H1 (cell line): ENCODE results near the gene PRDX3. TPM values are rescaled to one million over a fixed set of nuclear protein-coding genes. Genes with fewer than 3 reads are reported as not detected.

Experiments
- CTCF ChIA-PET: fragments of 300-600 bp; sonication (Branson Sonifier 250); formaldehyde crosslinking; loops from one replicate; lab custom pipeline; 2021; ENCODE audit not compliant: partially characterized antibody; lab: Charles Lee
- POLR2A ChIA-PET: fragments of 300-600 bp; sonication (Branson Sonifier 250); formaldehyde crosslinking; loops from one replicate; lab custom pipeline; 2021; ENCODE audit warnings: inconsistent platforms; ENCODE audit not compliant: partially characterized antibody; lab: Charles Lee
- DNase-seq, 2 experiments: peaks; one replicate each; pipeline versions ENCODE4 v3.0.0 to v3.0.0-alpha.2; 2010 to 2022; ENCODE audit warnings: low spot score in 2 of 2, low read depth in 1 of 2, mixed read lengths in 1 of 2
- FAIRE-seq: peaks from 2 replicates; lab custom pipeline; 2011; peaks lifted over from hg19 to GRCh38; lab: Jason Lieb, UNC
- H2AFZ ChIP-seq: 2 replicates; pipeline ENCODE4 v1.8.1; 2012; ENCODE audit warnings: low read length, inconsistent platforms
- H2AK5ac ChIP-seq: 2 replicates; pipeline ENCODE4 v1.6.1; 2013; ENCODE audit warnings: low read depth, low read length
- H2BK120ac ChIP-seq: replicated peaks from 2 replicates; pipeline ENCODE3; 2013; ENCODE audit warnings: low read depth, low read length, inconsistent platforms
- H2BK12ac ChIP-seq: 2 replicates; pipeline ENCODE4 v1.6.1; 2013; ENCODE audit warnings: low read depth, low read length
- H2BK15ac ChIP-seq: 2 replicates; pipeline ENCODE4 v1.6.1; 2013; ENCODE audit warnings: low read length
- H2BK20ac ChIP-seq: 2 replicates; pipeline ENCODE4 v1.6.1; 2013; ENCODE audit warnings: low read length
- H2BK5ac ChIP-seq: 2 replicates; pipeline ENCODE4 v1.6.1; 2013; ENCODE audit warnings: low read depth, low read length
- H3K14ac ChIP-seq: 2 replicates; pipeline ENCODE4 v1.6.1; 2013; ENCODE audit warnings: inconsistent platforms; ENCODE audit not compliant: insufficient read length
- H3K18ac ChIP-seq: 2 replicates; pipeline ENCODE4 v1.6.1; 2013; ENCODE audit warnings: low read length; ENCODE audit errors: extremely low read depth
- H3K23ac ChIP-seq: 2 replicates; pipeline ENCODE4 v1.6.1; 2013; ENCODE audit warnings: inconsistent platforms; ENCODE audit not compliant: insufficient read length
- H3K23me2 ChIP-seq: 2 replicates; pipeline ENCODE4 v1.6.1; 2013; ENCODE audit warnings: low read depth, low read length
- H3K27ac ChIP-seq: 2 replicates; pipeline ENCODE4 v1.6.1; 2011; ENCODE audit warnings: low read depth, low read length, inconsistent platforms
- H3K27me3 ChIP-seq, 4 experiments: replicated peaks in 1 of 4; 1 replicate in 1 of 4; 2 replicates in 3 of 4; pipeline versions ENCODE4 v1.6.1 to v1.8.1; 2011 to 2013; ENCODE audit warnings: low read length in 3 of 4, mild to moderate bottlenecking in 3 of 4, inconsistent platforms in 2 of 4, mixed read lengths in 2 of 4, moderate library complexity in 1 of 4; ENCODE audit not compliant: control insufficient read depth in 3 of 4, insufficient read depth in 3 of 4; ENCODE audit errors: extremely low read depth in 1 of 4
- H3K36me3 ChIP-seq, 4 experiments: 2 replicates each; pipeline versions ENCODE4 v1.6.1 to v1.8.1; 2011 to 2013; ENCODE audit warnings: mild to moderate bottlenecking in 4 of 4, low read length in 3 of 4, moderate library complexity in 2 of 4, control low read depth in 1 of 4, inconsistent platforms in 1 of 4; ENCODE audit not compliant: insufficient read depth in 4 of 4, control insufficient read depth in 2 of 4
- H3K4ac ChIP-seq: replicated peaks from 2 replicates; pipeline ENCODE3; 2013; ENCODE audit warnings: low read length, low read depth, mixed read lengths, inconsistent platforms; ENCODE audit not compliant: insufficient read length
- H3K4me1 ChIP-seq, 4 experiments: replicated peaks in 1 of 4; 1 replicate in 1 of 4; 2 replicates in 3 of 4; pipeline versions ENCODE4 v1.6.1 to v1.8.1; 2011 to 2013; ENCODE audit warnings: low read length in 3 of 4, inconsistent platforms in 2 of 4, mixed read lengths in 1 of 4; ENCODE audit not compliant: insufficient read depth in 4 of 4, control insufficient read depth in 3 of 4
- H3K4me2 ChIP-seq, 2 experiments: 2 replicates each; pipeline versions ENCODE4 v1.6.1 to v1.8.1; 2011 to 2013; ENCODE audit warnings: low read depth in 2 of 2, low read length in 2 of 2, control low read depth in 1 of 2, inconsistent platforms in 1 of 2, mild to moderate bottlenecking in 1 of 2; ENCODE audit not compliant: insufficient read depth in 1 of 2
- H3K4me3 ChIP-seq, 4 experiments: fragments of 200-600, 300-600 bp in 1 of 4; sonication (generic), shearing (Covaris generic), sonication (Bioruptor Twin) in 1 of 4; 2 replicates each; pipeline versions ENCODE4 v1.5.1 to v1.8.1; 2011 to 2016; ENCODE audit warnings: low read length in 4 of 4, low read depth in 3 of 4, control low read depth in 2 of 4, inconsistent platforms in 2 of 4, mild to moderate bottlenecking in 2 of 4, mixed read lengths in 1 of 4, moderate library complexity in 1 of 4; ENCODE audit not compliant: insufficient read depth in 2 of 4; ENCODE audit errors: extremely low read depth in 1 of 4
- H3K56ac ChIP-seq: replicated peaks from 2 replicates; pipeline ENCODE3; 2013; ENCODE audit warnings: low read depth, mild to moderate bottlenecking, mixed read lengths, low read length, inconsistent platforms; ENCODE audit not compliant: insufficient read length
- H3K79me1 ChIP-seq: 2 replicates; pipeline ENCODE4 v1.6.1; 2013; ENCODE audit warnings: low read depth, low read length, control low read depth
- H3K79me2 ChIP-seq, 2 experiments: 2 replicates each; pipeline versions ENCODE4 v1.6.1 to v1.8.1; 2012 to 2013; ENCODE audit warnings: low read length in 2 of 2, mild to moderate bottlenecking in 2 of 2, inconsistent platforms in 1 of 2; ENCODE audit not compliant: insufficient read depth in 2 of 2, control insufficient read depth in 1 of 2
- H3K9ac ChIP-seq, 4 experiments: replicated peaks in 1 of 4; 1 replicate in 1 of 4; 2 replicates in 3 of 4; pipeline versions ENCODE4 v1.6.1 to v1.8.1; 2011 to 2013; ENCODE audit warnings: low read depth in 3 of 4, low read length in 3 of 4, control low read depth in 2 of 4, mild to moderate bottlenecking in 2 of 4, moderate library complexity in 2 of 4, inconsistent platforms in 1 of 4; ENCODE audit errors: extremely low read depth in 1 of 4
- H3K9me3 ChIP-seq, 2 experiments: 2 replicates each; pipeline versions ENCODE4 v1.6.1 to v1.8.1; 2012 to 2013; ENCODE audit warnings: mild to moderate bottlenecking in 2 of 2, moderate library complexity in 2 of 2, control low read depth in 1 of 2, inconsistent platforms in 1 of 2, low read depth in 1 of 2, low read length in 1 of 2, mixed read lengths in 1 of 2; ENCODE audit not compliant: insufficient read depth in 2 of 2
- H4K20me1 ChIP-seq, 2 experiments: replicated peaks in 1 of 2; 2 replicates each; pipeline versions ENCODE3 to v1.8.1; 2011 to 2013; ENCODE audit warnings: inconsistent platforms in 2 of 2, low read length in 2 of 2, mild to moderate bottlenecking in 1 of 2; ENCODE audit not compliant: insufficient read depth in 2 of 2, control insufficient read depth in 1 of 2
- H4K5ac ChIP-seq: 2 replicates; pipeline ENCODE4 v1.6.1; 2013; ENCODE audit warnings: low read length, low read depth, mixed read lengths, inconsistent platforms; ENCODE audit not compliant: insufficient read length
- H4K8ac ChIP-seq: 2 replicates; pipeline ENCODE4 v1.8.0; 2013; ENCODE audit warnings: mild to moderate bottlenecking, moderate library complexity, low read length, inconsistent platforms; ENCODE audit not compliant: insufficient read depth; ENCODE audit errors: extremely low read depth
- H4K91ac ChIP-seq: replicated peaks from 2 replicates; pipeline ENCODE3; 2013; ENCODE audit warnings: low read length, mixed read lengths, inconsistent platforms; ENCODE audit not compliant: insufficient read length
- WGBS, 2 experiments: shearing (Covaris generic) in 1 of 2; methylation state at CpG; one replicate each; pipeline versions ENCODE4 v1.1.6 to v1.1.7; 2013 to 2015; ENCODE audit warnings: low lambda C conversion rate in 2 of 2, mixed read lengths in 2 of 2, inconsistent platforms in 1 of 2, low coverage in 1 of 2, missing lambda C conversion rate in 1 of 2; ENCODE audit not compliant: insufficient replicate concordance in 2 of 2, insufficient coverage in 1 of 2, insufficient read length in 1 of 2; ENCODE audit errors: extremely low coverage in 1 of 2, missing lambda C conversion rate in 1 of 2; 5-methylcytosine and 5-hydroxymethylcytosine counted together
- polyA plus RNA-seq, 7 experiments: library from polyadenylated mRNA; depleted of rRNA in 3 of 7; stranded (reverse) in 5 of 7; unstranded in 2 of 7; fragments of >200 nt in 5 of 7; fragments of 200-250 nt in 2 of 7; gene quantifications; 1 replicate in 5 of 7; 2 replicates in 1 of 7; 4 replicates in 1 of 7; pipeline versions ENCODE4 v1.2.1 to v1.2.3, GENCODE V29; 2011 to 2013; ENCODE audit warnings: missing spikeins in 2 of 7, mixed read lengths in 2 of 7
- total RNA-seq: library from RNA; stranded (reverse); fragmentation: NEBNext Ultra II Directional; extraction: Animal tissue kit (Norgen Biotek cat#: 25700); gene quantifications from 2 replicates; pipeline ENCODE4 v1.2.1, GENCODE V29; 2021

Gene PRDX3
- total and polyA plus RNA-seq, 2 of the 8 experiments (the other 6 are each of a cell fraction or from before 2014, with no cell fraction given), result 201 to 208 TPM

GRCh38 chr10:119217401-119217800 lies 38.8 kb upstream of the PRDX3 start:
- WGBS, 2 experiments, result 88% methylated on average over 9 of the region's 9 CpGs; no CpG with 5 or more reads in 1 of the 2 experiments
- no peak overlapping the region for H3K23ac ChIP-seq
- H3K18ac ChIP-seq, result no peak overlapping the region
- H3K27ac ChIP-seq, result no peak overlapping the region
- H3K4me3 ChIP-seq, result no peak overlapping the region
- no peaks in the 10 kb centered on the region for H3K79me2 ChIP-seq
- H3K4ac ChIP-seq, result no peak overlapping the region
- no peaks in the 10 kb centered on the region for H3K36me3 ChIP-seq
- no peaks in the 10 kb centered on the region for H3K23me2 ChIP-seq
- H3K9ac ChIP-seq, result no peak overlapping the region
- H4K20me1 ChIP-seq, result no peaks in the 10 kb centered on the region
- H4K91ac ChIP-seq, result no peak overlapping the region
- ChIA-PET CTCF (interaction anchor here (0.6 to 1.7 kb wide), 5 partner anchors 8 to 146 kb away, joined by 3 to 10 read pairs (median 4); no protein-coding TSS in a partner anchor), POLR2A (interaction anchor here (0.9 kb wide), 1 partner anchor 10 kb away, joined by 3 read pairs; the partner anchor contains the start of gene GRK5)
- DNase-seq, result no peak
- H4K5ac ChIP-seq, result no peak overlapping the region
- H2AFZ ChIP-seq, result no peak overlapping the region
- H3K79me1 ChIP-seq, result no peaks in the 10 kb centered on the region
- no peak overlapping the region for H2BK15ac ChIP-seq
- no peak overlapping the region for H3K14ac ChIP-seq
- no peak overlapping the region for H2BK20ac ChIP-seq
- H3K56ac ChIP-seq, result no peak overlapping the region
- H2BK12ac ChIP-seq, result 0 out of 2 replicates have a peak overlapping the region, but pooled peaks have one; percentile 20
- peaks cover 0 to 19% (median 9%) of the 10 kb centered on the region in 4 experiments; a peak in 6 of 7 replicates for H3K4me1 ChIP-seq
- no peak overlapping the region for H2BK5ac ChIP-seq
- H3K9me3 ChIP-seq, result no peaks in the 10 kb centered on the region
- no peak overlapping the region; the same call in 1 of the 2 replicates for H4K8ac ChIP-seq
- 0 out of 7 replicates have a peak, but pooled peaks cover 0 to 2% (median 0%) of the 10 kb centered on the region in 4 experiments for H3K27me3 ChIP-seq
- FAIRE-seq, result no peak
- H3K4me2 ChIP-seq, result no peak overlapping the region
- H2AK5ac ChIP-seq, result no peak overlapping the region
- H2BK120ac ChIP-seq, result no peak overlapping the region
